Activated CD8-positive, alpha-beta memory T cell treated with anti-CD3 and anti-CD28 coated beads, Interleukin-2, amount 50 U/mL, for 4 hours (primary cell): ENCODE measurements around the gene ADGRG6.

Source experiments
- DNase-seq: peaks from one replicate; pipeline ENCODE4 v3.0.0-alpha.2; 2020

The ADGRG6 gene

DNA sequence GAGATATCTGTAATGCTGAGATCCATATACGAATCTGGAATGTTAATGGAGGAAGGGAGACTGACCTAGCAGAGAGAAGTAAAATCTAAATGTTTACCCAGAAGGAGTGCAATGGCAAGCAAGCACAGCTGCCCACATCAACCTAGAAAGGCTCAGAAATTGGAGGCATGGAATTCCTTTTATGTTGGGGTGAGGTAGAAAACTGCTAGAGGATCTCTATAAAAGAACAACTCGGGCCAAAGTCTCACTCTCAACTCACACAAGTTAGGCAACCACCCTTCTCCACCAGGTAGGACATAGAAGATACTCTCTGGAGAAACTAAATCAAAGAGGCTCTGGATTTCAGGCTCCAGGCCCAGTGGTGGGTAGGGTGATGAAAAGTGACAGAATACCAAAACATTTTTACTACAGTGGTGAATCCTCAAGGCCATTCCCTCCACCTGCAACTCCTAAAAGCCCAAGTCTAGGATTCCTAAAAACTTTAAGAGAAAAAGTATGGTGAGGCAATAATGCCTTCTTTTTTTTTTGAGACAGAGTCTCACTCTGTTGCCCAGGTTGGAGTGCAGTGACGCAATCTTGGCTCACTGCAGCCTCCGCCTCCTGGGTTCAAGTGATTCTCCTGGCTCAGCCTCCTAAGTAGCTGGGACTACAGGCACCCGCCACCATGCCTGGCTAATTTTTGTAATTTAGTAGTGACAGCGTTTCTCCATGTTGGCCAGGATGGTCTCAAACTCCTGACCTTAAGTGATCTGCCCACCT, 9.5 kb upstream of the ADGRG6 start:
- DNase-seq: no peak

DNA sequence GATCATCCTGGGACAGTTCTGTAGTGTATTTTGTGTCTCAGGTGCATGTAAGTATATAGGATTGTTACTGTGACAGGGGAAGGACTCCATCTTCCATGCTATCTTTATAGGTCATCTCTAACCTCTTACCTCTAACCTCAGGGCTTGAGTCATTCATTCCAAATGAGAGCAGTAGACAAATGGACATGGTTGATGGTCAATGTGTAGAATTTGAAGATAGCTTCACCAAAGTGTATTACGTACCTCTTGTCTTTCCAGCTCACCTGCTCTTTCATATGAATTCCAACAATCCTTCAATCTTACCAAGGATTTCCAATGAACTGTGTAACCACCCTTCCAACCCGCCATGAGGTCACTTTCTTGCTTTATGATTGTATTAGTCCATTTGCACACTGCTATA, 8.7 kb upstream of the ADGRG6 start:
- no peak for DNase-seq

DNA sequence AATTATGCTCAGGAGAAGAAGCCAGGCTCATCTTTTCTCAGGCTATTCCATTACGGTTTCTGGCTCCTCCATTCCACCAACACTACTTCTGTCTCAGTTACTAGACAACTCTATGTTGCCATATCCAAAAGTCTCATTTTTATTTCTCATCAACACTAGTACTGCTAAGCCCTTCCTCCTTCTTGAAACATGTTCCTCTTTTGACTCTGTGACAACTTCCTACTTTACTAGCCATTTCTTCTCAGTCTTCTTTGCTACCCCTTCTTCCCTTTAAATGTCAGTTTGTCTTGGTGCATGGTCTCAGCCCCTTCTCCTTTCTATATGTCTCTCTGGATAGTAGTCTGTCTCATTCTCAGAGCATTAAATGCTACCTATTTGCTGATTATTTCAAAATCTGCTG, 7.1 kb upstream of the ADGRG6 start:
- DNase-seq: no peak

DNA sequence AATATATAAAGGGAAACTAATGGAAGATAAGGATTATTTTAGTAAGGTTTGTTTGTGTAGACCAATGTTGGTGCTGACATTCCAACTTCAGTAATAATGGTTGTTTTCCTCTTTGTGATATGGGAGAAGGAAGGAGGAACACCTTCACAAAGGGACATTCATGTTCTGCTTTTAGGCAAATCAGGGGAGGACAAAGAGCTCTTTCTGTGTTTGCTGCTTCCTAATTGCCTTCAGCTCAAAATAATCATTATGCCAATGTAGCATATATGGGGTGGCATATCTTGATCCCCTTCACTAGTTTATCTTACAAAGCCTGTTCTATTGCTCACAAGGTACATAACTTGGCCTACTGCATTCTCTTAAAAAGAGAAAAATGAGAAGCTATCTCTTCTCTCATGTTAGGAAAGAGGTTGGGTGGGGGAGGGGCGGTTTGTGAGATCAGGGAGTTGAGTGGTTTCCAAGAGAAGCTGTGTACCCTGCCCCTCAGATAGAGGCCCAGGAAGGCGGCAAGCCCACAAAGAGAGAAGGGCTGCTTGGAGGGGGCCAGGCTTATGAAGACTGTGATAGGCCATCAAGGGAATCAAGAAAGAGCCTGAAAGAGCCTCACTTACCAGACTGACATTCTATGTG, 4.7 kb upstream of the ADGRG6 start:
- DNase-seq: no peak

DNA sequence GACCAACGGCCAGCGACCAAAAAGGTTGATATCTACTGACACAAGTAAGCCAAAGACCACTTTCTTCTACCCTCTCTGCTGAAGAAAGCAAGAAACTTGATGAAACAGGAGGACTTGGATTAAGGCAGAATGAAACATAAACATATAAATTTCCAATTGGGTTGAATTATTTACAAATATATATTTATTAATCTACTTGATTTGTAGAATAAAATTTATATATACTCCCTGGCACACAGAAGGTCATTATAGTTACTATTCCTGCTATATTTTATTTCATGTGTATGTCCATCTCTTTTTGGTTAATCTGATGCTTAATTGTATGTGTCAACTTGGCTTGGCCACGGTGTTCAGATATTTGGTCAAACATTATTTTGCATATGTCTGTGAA, 4.2 kb upstream of the ADGRG6 start:
- no peak for DNase-seq

DNA sequence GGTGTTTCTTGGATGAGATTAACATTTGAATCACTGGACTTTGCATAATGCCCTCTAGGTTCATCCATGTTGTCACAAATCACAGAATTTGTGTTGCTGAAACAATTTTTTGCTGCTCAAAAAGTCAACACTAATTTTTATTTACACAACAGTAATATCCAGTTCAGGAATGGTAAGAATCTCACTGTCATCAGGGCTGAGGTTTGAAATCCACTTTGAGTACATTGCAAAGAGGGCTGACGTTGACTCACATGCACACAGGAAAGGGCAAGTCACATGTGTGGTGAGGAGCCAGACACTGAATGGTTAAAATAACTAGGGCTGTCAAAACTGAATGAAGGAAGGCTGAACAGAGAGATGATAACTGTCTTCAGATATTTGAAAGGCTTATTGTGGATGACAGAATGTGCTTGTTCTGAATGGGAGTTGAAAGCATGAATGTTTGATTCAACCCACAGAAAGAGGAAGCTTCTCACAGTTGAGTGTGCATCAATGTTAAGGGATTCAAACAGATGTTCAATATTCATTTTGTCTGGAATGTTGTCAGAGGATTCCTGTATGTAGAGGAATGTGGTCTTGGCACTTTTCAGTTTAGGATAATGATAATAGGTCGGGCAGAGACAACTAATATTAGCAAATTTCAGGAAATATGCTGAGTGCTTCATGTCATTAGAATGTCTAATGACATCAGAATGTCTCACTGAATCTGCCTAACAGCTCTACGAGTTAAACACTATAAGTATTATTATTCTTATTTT, 3.6 kb upstream of the ADGRG6 start:
- DNase-seq: no peak

DNA sequence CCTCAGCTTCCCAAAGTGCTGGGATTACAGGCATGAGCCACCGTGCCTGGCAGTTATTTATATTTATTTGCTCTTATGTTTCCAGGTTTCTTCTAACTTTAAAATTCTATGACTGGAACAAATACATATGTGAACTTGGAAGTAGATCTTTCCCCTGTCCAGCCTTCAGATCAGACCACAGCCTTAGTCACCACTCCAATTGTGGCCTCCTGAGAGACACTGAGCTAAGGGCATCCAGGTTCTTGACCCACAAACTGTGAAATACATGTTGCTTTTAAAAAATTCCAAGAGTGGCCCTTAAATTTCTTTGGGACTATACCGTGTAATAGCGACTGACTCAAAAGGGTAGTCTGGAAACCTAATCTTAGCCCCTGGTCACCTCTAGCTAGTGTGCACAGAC, 1.5 kb upstream of the ADGRG6 start:
- no peak for DNase-seq

DNA sequence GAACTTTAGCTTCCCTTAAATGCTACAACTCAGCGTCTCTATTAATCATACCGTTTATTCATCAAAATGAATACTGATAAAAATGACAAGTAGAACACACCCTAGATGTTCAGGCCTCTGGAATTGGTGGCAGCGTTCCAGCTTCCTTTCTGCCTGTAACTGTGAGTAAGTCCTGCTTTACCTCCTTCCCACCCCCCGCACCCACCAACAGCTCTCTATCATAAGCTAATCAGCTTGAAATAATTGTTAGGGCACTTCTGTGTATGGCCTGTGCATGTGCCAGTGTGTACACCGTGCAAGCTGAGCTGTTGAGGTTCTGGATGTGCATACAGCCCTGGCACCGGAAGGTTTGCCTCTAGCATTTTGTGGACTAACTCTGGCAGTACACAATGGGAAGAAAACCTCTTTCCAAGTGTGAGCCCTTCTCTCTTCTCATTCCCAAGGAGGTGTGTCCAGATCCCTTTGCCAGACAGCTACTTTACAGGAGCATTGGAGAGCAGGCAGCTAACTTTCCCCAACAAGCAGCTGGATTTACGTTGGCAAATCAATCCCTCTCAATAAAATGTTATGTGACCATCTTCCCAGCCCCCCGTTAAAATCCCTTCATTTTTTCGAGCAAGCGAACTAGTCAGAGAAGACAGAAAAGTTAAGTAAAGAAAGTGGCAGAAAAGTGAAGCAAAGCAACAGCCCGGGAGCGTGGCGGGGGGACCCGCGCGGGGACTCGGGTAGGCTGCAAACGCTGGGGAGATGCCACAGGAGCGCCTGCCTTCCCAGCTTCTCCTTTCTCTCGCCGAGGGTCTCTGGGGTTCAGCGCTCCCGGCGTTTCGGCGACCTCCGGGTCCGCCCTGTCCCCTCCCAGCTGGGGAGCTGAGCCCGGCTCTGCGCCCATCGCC, 803 bp upstream of the ADGRG6 start:
- DNase-seq: no peak

DNA sequence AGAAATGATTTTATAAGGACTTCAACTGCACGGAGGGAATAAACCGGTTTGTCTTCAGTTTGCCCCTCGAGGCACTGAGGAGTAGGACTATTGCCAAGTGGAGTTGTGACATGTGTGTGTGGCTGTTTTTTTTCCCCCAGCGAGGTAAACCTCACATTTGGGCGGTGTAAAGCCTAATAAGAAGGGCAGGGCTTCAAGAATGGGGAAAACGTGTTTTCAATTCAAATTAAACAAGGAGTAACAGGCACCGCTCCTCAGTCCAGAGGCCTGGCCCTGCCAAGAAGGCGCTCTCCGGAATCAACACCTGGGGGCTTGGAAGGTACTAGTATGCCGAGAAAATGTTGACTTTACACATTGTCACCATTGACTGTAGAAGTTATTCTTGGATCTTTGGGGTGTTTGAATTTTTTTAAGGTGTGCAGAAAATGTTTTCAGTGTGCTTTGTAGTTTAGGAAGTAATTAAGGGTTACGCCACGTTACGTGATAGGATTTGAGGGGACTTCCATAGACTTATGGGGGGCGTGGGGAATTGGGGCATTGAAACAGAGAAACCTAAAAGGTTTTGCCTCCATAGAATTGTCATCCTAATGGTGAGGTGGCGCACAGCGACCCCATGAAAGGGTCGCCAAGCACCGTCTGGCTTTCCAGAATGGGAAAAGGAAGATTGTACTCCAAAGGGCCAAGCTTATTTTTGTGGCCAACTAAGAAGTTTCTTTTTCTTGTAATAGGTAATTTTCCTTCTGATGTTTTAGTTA, 791 bp downstream of the ADGRG6 start:
- DNase-seq: no peak

DNA sequence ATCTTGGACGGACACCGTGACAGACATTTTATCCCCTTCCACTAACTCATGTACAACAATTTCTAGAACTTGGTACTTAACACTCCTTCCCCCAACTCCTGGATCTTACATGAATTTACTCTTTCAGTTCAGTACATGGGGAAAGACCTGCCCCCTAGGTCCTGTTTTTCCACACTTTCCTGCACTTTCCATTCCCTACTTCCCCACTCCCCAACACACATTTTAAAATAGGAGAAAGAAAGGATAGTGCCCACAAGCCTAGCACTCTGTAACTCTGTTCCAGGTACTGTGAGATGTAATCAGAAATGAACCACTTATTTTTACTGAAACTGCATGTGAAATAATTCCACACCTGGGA, 1.3 kb downstream of the ADGRG6 start:
- DNase-seq: no peak

DNA sequence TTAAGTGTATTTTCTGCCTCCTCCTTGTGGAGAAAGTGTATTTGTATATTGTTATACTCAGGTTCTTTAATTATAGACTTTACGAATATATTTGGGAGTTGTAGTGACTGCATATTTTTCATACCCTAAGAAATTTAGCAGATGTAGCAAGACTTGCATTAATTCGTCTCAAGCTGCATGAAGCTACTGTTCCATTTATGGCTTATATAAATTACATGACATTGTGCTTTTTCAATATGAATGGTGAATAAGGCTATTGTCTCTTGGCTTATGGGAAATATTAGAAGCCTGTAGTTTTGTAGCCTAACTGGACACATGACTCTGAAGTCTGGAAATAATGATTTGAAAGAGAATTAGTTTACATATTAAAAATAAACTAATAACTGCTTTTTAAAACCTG, 2.4 kb downstream of the ADGRG6 start:
- no peak for DNase-seq

DNA sequence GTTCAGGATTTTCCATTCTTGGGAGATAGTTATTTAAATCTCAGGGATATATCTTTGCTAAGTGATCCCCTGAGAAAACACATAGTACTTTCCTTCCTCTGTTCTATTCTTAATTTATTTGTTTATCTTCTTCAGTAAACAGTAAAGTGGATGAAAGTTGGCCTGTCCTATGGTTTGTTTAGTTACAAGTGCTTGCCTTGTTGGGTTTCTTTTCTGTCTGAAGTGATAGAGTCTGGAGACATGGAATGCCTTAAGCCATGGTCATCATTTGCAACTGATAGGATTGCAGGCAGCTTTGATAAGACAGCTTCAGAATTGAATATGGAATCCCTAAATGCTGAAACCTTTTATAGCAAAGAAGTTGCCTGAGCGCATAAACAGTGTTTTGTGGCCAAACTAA, 4.9 kb downstream of the ADGRG6 start:
- no peak for DNase-seq

DNA sequence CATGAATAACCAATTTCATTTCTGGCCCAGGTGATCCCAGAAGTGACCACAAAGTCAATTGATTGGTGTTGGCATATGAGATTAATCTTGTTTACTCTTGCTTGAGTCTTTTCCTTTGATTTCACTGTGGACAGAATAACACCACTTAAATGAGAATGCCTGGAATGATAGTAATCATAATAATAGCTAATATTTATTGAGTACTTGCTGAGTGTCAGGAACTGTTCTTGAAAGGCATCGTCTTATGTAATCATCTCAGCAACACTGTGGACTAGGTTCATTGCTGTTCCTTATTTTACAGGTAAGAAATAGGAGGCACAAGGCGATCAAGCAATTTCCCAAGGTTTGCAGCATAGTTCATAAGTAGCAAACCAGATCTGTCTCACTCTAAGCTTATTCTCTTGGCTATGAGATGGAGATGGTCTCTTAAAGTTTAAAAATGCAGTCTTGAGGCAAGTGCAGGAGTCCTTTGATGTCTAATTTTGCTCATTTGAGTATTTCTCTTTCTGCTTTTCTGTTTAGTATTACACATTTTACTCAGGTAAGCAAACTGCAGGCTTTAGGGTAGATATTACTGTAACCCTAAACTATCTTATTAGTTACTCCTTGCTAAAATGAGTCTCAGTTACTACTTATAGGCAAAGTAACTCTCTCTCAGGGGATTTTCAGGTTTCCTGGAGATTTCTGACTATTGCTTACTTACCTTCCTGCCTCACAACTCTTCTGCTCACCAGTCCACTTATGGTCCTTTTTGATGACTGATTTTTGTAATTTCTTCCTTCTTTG, 6.3 kb downstream of the ADGRG6 start:
- DNase-seq: no peak

DNA sequence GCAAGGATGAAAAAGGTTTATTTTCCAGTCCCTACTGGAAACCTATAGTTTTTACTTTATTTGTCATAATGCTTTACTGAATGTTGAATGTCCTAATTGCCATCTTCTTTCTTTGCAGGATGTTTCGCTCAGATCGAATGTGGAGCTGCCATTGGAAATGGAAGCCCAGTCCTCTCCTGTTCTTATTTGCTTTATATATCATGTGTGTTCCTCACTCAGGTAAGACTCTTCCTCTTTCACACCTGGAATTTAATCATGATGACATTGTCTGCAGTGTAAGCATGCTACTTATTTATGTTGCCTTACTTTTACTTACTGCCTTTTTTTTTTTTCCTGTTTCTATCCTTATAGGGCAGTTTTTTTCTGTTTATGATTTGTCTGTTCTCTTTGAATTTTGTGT, 7.6 kb downstream of the ADGRG6 start:
- DNase-seq: no peak

DNA sequence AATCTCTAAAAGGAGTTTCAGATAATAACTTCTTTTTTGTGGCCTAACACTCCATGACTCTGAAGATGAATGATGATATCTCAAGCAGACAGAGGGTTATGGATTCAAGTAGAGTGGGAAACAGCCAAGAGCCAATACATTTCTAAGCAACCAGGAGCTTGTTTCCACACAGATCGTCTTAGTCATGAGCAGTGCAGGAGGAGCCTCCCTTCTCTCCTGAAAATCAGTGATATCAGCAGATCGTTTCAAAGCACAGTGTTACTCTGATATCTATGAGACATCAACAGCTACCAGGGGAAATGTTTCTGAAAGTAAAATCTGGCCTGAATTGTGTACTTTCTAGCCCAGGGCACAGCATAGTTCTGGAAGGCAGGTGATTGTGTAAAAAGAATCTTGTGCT, 11.5 kb downstream of the ADGRG6 start:
- no peak for DNase-seq

DNA sequence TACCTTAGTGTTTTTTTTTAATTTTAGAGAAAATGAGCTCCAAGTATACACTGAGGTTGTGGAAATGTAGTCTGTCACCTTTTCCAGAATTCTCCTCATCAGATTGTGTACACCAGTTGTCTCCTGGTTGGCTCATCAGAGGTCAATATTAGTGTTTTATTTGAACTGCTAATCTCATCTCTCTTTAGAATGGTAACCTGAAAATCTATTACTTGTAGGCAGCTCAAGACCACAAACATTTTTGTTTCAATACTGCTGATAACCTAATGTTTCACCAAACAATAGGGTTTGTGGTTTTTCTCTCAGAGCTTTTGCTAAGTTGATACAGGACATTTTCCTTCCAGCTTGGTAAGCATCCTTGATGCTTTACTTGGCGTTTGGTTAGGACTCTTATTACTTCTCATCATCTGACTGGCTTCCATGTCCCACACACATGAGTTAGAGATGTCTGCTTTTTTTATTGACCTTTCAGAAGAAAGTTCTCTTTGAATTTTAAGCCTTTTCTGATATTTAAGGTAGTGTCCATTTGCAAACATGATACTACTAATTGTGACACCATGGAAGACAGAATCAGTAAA, 15.1 kb downstream of the ADGRG6 start:
- DNase-seq: no peak

DNA sequence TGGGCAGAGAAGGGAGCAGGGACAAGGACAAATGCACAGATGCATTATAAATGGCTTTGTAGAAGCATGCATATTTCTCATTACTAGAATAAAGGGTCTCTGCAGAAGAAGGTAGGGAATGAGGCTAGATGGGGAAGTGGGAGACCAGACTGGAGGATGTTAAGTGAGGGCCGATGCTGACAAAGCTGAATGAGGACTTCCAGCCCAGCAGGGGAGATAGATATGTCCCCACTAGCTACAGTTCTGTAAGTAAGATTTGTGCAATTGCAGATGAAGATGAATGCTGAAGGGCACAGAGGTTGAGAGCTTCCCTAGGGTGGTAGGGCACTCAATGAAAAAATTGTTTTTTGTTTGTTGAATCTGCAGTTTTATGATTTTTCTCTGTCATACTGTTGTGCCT, 16.9 kb downstream of the ADGRG6 start:
- no peak for DNase-seq

DNA sequence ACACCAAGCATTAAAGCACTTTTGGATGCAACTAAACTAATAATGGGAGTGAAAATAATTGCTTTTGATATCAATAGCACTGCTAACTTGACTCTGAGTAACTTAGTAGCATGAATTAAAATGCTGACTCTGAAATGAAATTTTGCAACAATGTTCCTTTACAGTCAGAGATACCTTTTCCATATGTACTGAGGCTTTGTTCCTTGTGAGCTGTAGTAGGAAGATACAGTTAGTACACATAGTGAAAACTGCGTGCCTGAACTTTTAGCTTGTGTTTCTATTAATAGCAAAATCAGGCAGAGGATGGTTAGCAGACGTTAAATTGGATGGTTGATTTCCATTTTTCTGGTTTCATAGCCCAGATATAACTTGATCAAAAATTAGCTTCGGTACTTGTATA, 18.6 kb downstream of the ADGRG6 start:
- no peak for DNase-seq

DNA sequence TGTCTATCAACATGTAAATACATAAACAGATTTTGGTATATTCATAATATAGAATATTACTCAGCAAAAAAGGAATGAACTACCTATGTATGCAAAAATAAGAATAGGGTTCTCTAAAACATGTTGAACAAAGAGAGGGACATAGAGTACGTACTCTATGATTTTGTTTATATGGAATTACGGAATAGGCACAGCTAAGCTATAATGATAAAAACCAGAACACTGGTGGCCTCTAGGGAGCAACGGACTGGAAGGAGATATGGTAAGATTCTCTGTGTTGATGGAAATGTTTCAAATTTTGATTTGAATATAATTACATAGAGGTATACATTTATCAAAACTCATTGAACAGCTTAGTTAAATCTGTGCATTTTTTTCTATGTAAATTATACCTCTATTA, 19.6 kb downstream of the ADGRG6 start:
- no peak for DNase-seq

DNA sequence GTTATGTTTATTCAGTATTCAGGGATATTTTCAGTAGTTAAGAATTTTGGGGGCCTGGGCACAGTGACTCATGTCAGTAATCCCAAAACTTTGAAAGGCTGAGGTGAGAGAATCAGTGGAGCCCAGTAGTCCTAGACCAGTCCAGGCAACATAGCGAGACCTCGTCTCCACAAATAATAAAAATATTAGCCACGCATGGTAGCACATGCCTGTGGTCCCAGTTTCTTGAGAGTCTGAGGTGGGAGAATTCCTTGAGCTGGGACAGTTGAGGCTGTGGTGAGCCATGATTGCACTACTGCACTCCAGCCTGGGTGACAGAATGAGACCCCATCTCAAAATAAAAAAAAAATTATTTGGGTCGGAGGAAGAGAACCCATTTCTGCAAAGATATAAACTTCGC, 20.3 kb downstream of the ADGRG6 start:
- DNase-seq: no peak

DNA sequence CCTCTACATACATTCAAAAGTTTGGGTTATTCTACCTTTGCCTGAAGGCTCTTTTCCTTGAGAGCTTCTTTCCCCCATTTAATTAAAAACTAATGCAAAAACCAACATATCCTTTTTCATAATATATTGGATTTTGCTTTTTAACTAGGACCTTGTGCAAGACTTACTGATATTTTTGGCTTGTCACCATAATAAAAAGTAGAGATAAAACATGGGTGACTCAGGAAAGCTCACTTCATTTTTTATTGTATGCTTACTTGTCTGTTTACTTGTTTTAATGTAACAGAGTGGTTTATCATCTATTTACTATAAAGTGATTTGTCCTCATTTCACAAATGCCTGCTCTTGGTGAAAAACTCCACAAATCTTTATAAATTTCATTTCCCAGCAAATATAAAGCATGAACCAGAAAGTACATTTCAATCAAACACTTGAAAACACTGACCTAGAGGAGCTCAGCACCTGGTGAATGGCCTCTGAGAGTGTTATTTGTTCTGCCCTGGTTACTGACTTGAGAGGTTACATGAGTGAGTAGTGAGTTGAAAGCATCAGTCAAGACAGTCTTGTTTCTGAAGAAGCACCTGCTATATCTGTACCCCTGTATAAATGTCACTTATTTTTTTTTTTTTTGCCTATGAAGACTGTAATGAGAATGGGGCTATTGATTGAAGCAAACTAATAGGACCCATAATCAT, 20.8 kb downstream of the ADGRG6 start:
- no peak for DNase-seq
